ACC112 (cell line): Measurements from ENCODE around the gene KCNA4.
"Not testable (repeated sequence)": the region's sequence is repeated elsewhere in the genome, so short reads cannot be mapped to it uniquely, and the experiment has no call there.

Source experiments
- H2AFZ ChIP-seq: fragments of 200-600 bp; sonication (generic); one replicate; pipeline ENCODE4 v1.6.0; 2017; ENCODE audit warnings: antibody characterized with exemption, low read length; ENCODE audit not compliant: unreplicated experiment
- H3K27ac ChIP-seq: fragments of 200-600 bp; sonication (generic); 2 replicates; pipeline ENCODE4 v1.5.1; 2014; ENCODE audit warnings: low read depth, mild to moderate bottlenecking, antibody characterized with exemption, low read length, moderate library complexity
- H3K27me3 ChIP-seq: fragments of 200-600 bp; sonication (generic); 2 replicates; pipeline ENCODE4 v1.6.1; 2014; ENCODE audit warnings: mild to moderate bottlenecking, antibody characterized with exemption, low read length, moderate library complexity, mixed read lengths; ENCODE audit not compliant: insufficient read depth
- H3K36me3 ChIP-seq: fragments of 200-600 bp; sonication (generic); 2 replicates; pipeline ENCODE4 v1.6.1; 2016; ENCODE audit warnings: mild to moderate bottlenecking, antibody characterized with exemption, low read length, moderate library complexity, mixed read lengths; ENCODE audit not compliant: insufficient read depth
- H3K4me1 ChIP-seq: fragments of 200-600 bp; sonication (generic); one replicate; pipeline ENCODE4 v1.6.1; 2016; ENCODE audit warnings: low read length, mixed read lengths; ENCODE audit not compliant: insufficient read depth, unreplicated experiment, control insufficient read depth
- H3K4me3 ChIP-seq: fragments of 200-600 bp; sonication (generic); 2 replicates; pipeline ENCODE4 v1.5.1; 2014; ENCODE audit warnings: mild to moderate bottlenecking, low read depth, low read length
- H3K79me2 ChIP-seq: fragments of 200-600 bp; sonication (generic); one replicate; pipeline ENCODE4 v1.6.0; 2016; ENCODE audit warnings: low read length; ENCODE audit not compliant: control insufficient read depth, unreplicated experiment, insufficient read depth

The KCNA4 gene

GRCh38 chr11:30016588-30017363, at the start of gene KCNA4:
Gene KCNA4, minus strand, starts transcription at chr11:30017030. Its CDS starts 4,352 bp downstream, at chr11:30012678.
- Histone ChIP-seq H3K4me1 (no peaks in the 10 kb centered on the region), H3K79me2 (no peaks in the 10 kb centered on the region), H3K4me3 (peak within 1 kb of the TSS; percentile 59), H3K27ac (no peak within 1 kb of the TSS), H2AFZ (peak within 1 kb of the TSS; percentile 68), H3K27me3 (peaks cover 65% of the 10 kb centered on the region), H3K36me3 (no peaks in the 10 kb centered on the region)

GRCh38 chr11:30062103-30062502, 45.3 kb upstream of the KCNA4 start:
- Histone ChIP-seq H3K79me2 (no peaks in the 10 kb centered on the region), H3K4me1 (no peaks in the 10 kb centered on the region), H3K27ac (no peak overlapping the region), H2AFZ (no peak overlapping the region), H3K27me3 (no peaks in the 10 kb centered on the region), H3K36me3 (no peaks in the 10 kb centered on the region), H3K4me3 (no peak overlapping the region)

- H3K27ac ChIP-seq, result no peak overlapping the region
- H3K27me3 ChIP-seq, result no peaks in the 10 kb centered on the region
- H3K36me3 ChIP-seq, result no peaks in the 10 kb centered on the region
- no peaks in the 10 kb centered on the region for H3K79me2 ChIP-seq
- no peak overlapping the region for H3K4me3 ChIP-seq
- no peaks in the 10 kb centered on the region for H3K4me1 ChIP-seq
- H2AFZ ChIP-seq, result no peak overlapping the region
These were observed 42.5 kb upstream of the KCNA4 start for GRCh38 chr11:30059172-30059815.

- Histone ChIP-seq H3K27me3 (no peaks in the 10 kb centered on the region), H3K27ac (no peak overlapping the region), H3K36me3 (no peaks in the 10 kb centered on the region), H2AFZ (no peak overlapping the region), H3K4me1 (no peaks in the 10 kb centered on the region), H3K4me3 (no peak overlapping the region), H3K79me2 (no peaks in the 10 kb centered on the region)
These were observed 32.4 kb upstream of the KCNA4 start for GRCh38 chr11:30049214-30049613.

GRCh38 chr11:30046578-30046945, 29.7 kb upstream of the KCNA4 start:
- Histone ChIP-seq H3K79me2 (no peaks in the 10 kb centered on the region), H3K4me3 (no peak overlapping the region), H3K27ac (no peak overlapping the region), H3K27me3 (no peaks in the 10 kb centered on the region), H3K4me1 (no peaks in the 10 kb centered on the region), H2AFZ (no peak overlapping the region), H3K36me3 (no peaks in the 10 kb centered on the region)

GRCh38 chr11:30045921-30046577, 29.2 kb upstream of the KCNA4 start:
- no peaks in the 10 kb centered on the region for H3K27me3 ChIP-seq
- no peak overlapping the region for H3K4me3 ChIP-seq
- H3K27ac ChIP-seq, result no peak overlapping the region
- no peaks in the 10 kb centered on the region for H3K79me2 ChIP-seq
- H2AFZ ChIP-seq, result no peak overlapping the region
- no peaks in the 10 kb centered on the region for H3K36me3 ChIP-seq
- no peaks in the 10 kb centered on the region for H3K4me1 ChIP-seq

- H3K36me3 ChIP-seq, result no peaks in the 10 kb centered on the region
- no peaks in the 10 kb centered on the region for H3K4me1 ChIP-seq
- no peaks in the 10 kb centered on the region for H3K79me2 ChIP-seq
- no peak overlapping the region for H3K4me3 ChIP-seq
- no peak overlapping the region for H2AFZ ChIP-seq
- no peaks in the 10 kb centered on the region for H3K27me3 ChIP-seq
- no peak overlapping the region for H3K27ac ChIP-seq
These were observed 28.3 kb upstream of the KCNA4 start for GRCh38 chr11:30045144-30045543.

GRCh38 chr11:30041171-30041570, 24.3 kb upstream of the KCNA4 start:
- H3K79me2 ChIP-seq, result no peaks in the 10 kb centered on the region
- H3K27ac ChIP-seq, result no peak overlapping the region
- no peaks in the 10 kb centered on the region for H3K36me3 ChIP-seq
- no peak overlapping the region for H3K4me3 ChIP-seq
- no peaks in the 10 kb centered on the region for H3K4me1 ChIP-seq
- no peak overlapping the region for H2AFZ ChIP-seq
- H3K27me3 ChIP-seq, result no peaks in the 10 kb centered on the region

- not testable (repeated sequence) for H2AFZ ChIP-seq, H3K79me2 ChIP-seq, H3K4me1 ChIP-seq, H3K27ac ChIP-seq, H3K4me3 ChIP-seq, H3K27me3 ChIP-seq, H3K36me3 ChIP-seq
These were observed 17.9 kb upstream of the KCNA4 start for GRCh38 chr11:30034746-30035145.

- H3K79me2 ChIP-seq, H3K27me3 ChIP-seq, H2AFZ ChIP-seq, H3K36me3 ChIP-seq, H3K27ac ChIP-seq, H3K4me1 ChIP-seq, H3K4me3 ChIP-seq: not testable (repeated sequence)
These were observed 17.3 kb upstream of the KCNA4 start for GRCh38 chr11:30034166-30034565.
